Fibroblast of the aortic adventitia (primary cell): ENCODE results near the gene C1orf116. TPM values are rescaled to one million over a fixed set of nuclear protein-coding genes. Genes with fewer than 3 reads are reported as not detected.

Source experiments
- DNase-seq: peaks from one replicate; pipeline ENCODE4 v3.0.0-alpha.2; 2010; ENCODE audit warnings: low read depth
- H3K4me3 ChIP-seq: 2 replicates; pipeline ENCODE4 v1.5.1; 2011; ENCODE audit warnings: low read depth, mild to moderate bottlenecking, control low read depth, low read length, moderate library complexity
- total RNA-seq: library from RNA; depleted of rRNA; stranded (reverse); fragments of >200 nt; gene quantifications from 2 replicates; pipeline ENCODE4 v1.2.3, GENCODE V29; 2012; ENCODE audit warnings: low replicate concordance
- TF ChIP-seq, protein P1 (sequence below): IDR thresholded peaks from 2 replicates; pipeline ENCODE4 v1.5.1; 2011; ENCODE audit warnings: mild to moderate bottlenecking, low read length, control low read depth, inconsistent platforms; ENCODE audit not compliant: insufficient read depth

C1orf116 gene
- total RNA-seq, 1 donor, result under 0.01 TPM

DNA sequence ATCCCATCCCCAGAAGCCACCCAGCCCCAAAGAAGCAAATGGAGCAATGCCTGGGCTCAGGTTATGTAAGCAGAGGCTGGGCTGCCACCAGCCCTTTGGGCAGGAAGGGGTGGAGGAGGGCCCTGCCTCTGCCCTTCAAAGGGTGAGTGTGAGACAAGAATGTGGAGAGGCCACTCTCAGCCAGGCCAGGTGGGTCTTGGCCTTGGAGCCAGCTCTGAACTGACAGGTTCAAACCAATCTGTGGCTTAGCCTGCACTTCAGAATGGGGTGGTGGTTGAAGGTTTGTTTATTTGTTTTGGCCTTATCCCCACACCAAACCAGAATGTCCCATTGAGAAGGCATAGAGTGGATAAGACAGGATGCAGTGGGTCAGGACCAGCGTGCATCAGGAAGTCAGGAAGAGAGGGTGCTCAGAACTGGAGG, 29.8 kb downstream of the C1orf116 start:
- H3K4me3 ChIP-seq, result no peak overlapping the region
- DNase-seq, result peak; percentile 50
- TF ChIP-seq, protein P1, sequence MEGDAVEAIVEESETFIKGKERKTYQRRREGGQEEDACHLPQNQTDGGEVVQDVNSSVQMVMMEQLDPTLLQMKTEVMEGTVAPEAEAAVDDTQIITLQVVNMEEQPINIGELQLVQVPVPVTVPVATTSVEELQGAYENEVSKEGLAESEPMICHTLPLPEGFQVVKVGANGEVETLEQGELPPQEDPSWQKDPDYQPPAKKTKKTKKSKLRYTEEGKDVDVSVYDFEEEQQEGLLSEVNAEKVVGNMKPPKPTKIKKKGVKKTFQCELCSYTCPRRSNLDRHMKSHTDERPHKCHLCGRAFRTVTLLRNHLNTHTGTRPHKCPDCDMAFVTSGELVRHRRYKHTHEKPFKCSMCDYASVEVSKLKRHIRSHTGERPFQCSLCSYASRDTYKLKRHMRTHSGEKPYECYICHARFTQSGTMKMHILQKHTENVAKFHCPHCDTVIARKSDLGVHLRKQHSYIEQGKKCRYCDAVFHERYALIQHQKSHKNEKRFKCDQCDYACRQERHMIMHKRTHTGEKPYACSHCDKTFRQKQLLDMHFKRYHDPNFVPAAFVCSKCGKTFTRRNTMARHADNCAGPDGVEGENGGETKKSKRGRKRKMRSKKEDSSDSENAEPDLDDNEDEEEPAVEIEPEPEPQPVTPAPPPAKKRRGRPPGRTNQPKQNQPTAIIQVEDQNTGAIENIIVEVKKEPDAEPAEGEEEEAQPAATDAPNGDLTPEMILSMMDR, result no peak

DNA sequence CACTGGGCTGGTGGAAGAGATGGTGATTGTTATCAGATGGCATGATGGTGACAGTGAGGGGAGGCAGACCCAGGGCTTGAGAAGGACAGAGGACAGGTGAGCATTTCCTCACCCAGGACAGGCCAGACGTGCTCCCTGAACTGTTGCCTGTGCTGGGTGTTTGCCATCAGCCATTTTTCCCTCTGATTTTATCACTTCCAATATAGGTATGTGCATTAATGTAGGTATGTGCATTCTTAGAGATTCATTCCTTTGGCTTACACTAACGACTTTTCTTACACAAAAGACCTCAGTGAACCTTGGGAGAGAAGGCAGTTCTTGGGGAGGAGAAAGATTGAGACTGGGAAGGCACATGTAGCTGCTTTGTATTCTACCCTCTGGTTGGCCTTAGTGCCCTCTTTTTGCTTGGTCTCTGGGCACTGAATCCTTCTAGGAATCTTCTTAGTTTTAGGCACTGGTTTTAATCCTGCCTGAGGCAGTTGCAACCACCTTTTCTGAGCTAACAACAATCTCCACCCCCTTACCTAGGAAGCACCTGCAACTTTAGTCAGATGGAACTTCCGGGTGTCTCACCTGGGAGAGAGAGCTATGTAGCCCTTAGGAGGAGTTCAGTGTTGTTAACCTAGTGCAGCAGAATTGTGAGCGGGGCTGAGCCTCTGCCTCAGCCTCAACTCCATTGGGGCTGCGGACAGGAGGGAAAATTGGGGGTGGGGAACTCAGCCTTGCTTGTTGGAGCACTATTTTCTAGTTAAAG, 30.9 kb downstream of the C1orf116 start:
- DNase-seq, result no peak
- H3K4me3 ChIP-seq, result no peak overlapping the region
- TF ChIP-seq, protein P1, result no peak

DNA sequence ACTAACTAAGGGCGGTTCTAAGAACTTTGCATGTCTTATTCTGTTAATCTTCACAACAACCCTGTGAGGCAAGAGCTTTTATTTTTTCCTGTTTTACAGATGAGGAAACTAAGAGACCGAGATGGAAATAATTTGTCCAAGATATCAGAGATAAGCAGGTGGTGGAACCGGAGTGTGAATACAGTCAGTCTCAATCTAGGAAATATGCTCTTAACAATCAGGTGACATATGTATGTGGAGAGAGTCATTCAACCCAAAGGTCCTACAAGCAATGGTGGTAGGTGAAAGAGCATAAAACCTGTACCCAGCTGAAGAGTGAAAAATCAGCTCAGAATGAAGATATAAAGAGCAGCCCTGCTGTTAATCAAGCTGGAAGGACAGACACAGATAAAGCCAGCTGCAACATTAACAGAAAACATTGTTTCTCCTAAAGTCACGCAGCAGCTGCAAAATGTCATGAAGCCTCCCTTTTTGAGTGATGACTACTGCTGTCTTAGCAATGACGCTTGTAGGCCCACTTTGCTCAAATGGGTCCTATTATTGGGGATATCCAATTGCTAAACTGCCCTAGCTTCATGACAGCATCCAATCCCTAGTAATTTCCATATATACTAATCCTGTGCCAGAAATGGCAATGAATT, 31.8 kb downstream of the C1orf116 start:
- H3K4me3 ChIP-seq, result no peak overlapping the region
- TF ChIP-seq, protein P1, result no peak
- DNase-seq, result no peak

DNA sequence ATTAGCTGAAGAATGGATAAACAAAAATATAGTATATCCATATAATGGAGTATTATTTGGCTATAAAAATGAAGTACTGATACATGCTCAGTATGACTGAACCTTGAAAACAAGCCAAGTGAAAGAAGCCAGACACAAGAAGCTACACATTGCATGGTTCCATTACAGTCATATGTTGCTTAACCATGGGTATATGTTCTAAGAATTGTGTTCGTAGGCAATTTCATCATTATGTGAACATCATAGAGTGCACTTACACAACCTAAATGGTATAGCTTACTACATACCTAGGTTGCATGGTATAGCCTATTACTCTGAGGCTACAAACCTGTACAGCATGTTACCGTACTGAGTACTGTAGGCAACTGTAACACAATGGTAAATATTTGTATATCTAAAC, 33.7 kb downstream of the C1orf116 start:
- no peak for DNase-seq
- TF ChIP-seq, protein P1, result no peak

DNA sequence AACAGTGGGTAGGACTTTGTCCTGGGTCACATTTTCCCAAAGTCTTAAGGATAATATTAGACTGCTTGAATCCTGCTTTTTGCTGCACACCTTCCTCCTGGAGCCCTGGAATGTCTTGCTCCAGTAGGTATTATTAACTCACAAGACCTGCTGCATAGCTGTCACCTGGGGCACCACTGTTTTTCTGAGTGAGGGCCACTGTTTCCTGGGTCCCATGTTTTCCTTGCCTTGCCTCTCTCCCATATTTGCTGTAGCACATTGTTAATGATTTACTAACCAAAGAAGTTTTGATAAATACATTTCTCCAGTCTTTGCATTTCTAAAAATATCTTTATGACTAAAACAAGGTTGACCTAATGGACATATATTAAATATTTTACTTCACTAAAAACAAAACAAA, 39.8 kb downstream of the C1orf116 start:
- TF ChIP-seq, protein P1, result no peak
- no peak overlapping the region for H3K4me3 ChIP-seq
- no peak for DNase-seq

More for the DNA sequence above, 33.7 kb downstream of the C1orf116 start:
- H3K4me3 ChIP-seq, result no peak overlapping the region

DNA sequence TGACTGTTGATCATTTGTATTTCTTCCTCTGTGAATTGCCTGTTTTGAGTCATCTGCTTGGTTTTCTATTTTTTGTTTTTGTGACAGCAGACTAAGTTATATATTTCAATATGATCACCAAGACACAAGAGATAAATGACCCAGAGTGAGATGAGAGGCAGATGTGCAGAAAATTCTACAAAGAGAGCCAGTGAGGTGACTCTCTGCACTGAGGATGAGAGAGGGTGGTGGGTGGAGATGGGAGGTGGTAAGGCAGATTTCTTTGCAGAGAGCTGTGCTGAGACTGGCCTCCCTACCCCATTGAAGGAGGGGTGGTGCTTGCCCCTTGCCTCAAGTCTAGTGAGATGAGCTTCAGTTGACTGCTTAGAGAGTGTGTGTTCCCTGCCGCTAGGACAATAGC, 44.7 kb downstream of the C1orf116 start:
- H3K4me3 ChIP-seq, result no peak overlapping the region
- TF ChIP-seq, protein P1, result no peak
- DNase-seq, result no peak
